GM08714 (cell line): ENCODE data around the gene ASH1L.
A peak's percentile ranks its signal among the peaks of the same experiment; 100 is the strongest.

Experiments
- H3K4me3 ChIP-seq: fragments of 200-500 bp; sonication (Bioruptor generic); 2 replicates; pipeline ENCODE4 v1.5.1; 2014; ENCODE audit warnings: mild to moderate bottlenecking, low read length, inconsistent platforms
- ZNF274 ChIP-seq: IDR thresholded peaks from 2 replicates; pipeline ENCODE4 v1.6.1; 2012; ENCODE audit warnings: mild to moderate bottlenecking, low read depth, low read length

The ASH1L gene

DNA sequence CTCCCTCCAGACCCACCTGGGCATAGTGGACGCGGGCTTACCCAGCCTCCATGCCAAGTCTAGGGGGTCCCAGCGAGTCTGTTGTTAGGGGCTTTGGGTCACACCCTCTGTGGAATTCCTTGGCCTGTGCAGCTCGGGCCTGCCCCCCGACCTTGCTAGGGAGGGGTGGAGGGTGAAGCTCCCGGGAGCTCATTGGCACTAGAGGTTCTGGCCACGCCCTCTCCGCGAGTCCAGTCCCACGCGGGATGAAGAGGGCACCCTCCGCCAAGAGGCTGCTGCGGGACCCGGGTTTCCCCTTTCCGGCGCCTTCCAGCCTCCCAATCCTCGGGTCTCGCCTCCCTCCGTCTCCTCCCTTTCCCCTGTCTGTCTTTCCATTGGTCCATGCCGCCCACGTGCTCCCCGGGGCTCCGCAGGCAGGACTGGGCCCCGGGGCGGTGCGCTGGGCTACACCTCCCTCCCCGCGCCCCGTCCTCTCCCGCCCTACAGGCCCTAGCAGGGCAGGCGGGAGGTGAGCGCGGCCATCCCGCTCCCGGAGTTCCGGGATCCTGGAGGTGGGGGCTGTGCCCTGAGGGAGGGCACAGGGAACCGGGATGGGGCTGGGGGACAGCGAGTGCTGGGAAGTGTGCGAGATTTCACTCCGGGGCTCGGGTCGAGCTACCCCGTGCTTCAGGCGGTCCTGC, 238.4 kb downstream of the ASH1L start:
- peak overlapping the region; percentile 77 for H3K4me3 ChIP-seq
- TF ChIP-seq ZNF274 = no peak

DNA sequence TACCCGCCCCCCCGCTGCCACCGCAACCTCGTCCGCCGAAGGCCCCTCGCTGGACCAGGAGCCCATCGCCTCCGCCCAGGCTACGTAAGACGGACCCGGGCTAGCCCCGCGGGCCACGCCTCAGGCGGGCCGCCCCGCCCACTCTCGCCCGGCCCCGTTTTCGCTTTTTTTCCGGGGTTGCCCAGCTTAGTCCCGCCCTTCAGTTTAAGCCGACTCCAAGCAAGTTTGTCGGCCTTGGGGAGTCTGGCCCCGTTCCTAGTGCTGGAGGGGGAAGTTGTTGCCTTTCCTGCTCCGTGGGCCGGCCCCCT, 238.9 kb downstream of the ASH1L start:
- H3K4me3 ChIP-seq = peak overlapping the region; percentile 77
- no peak for TF ChIP-seq ZNF274

DNA sequence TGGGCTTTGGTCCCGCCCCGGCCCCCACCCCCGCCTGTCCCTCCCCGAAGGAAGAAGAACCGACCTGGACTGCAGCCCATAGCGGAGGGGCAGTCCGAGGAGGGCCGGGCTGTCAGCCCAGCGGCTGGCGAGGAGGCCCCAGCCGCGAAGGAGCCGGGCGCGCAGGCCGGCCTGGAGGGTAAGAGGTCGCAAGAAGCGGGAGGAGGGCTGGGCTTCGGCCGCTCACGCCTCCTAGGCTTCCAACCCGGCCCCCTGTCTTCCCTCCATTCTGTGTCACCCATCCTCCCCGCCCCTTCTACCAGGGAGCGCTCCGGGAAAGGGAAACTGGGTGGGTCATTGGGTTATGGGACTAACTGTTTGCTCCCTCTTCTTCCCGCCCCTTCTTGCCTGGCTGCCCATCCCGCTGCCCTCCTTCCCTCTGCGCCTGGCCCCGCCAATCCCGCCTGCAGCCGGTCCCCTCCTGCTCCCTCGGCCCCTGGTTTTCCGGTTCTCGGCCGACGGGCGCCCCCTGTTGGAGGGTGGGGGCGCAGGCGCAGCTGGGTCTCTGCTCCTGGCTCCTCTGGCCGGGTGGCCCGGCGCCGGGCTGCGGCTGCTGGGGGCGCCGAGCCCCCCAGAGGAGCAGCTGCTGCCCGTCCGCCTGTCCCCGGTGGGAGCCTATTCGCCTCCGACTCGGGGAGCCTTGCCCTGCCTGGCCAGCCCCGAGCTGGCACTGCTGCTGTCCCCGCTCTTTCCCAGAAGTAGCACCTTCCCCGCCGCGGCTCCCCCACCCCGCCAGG, 239.5 kb downstream of the ASH1L start:
- TF ChIP-seq ZNF274 = no peak
- peak overlapping the region; percentile 77 for H3K4me3 ChIP-seq

DNA sequence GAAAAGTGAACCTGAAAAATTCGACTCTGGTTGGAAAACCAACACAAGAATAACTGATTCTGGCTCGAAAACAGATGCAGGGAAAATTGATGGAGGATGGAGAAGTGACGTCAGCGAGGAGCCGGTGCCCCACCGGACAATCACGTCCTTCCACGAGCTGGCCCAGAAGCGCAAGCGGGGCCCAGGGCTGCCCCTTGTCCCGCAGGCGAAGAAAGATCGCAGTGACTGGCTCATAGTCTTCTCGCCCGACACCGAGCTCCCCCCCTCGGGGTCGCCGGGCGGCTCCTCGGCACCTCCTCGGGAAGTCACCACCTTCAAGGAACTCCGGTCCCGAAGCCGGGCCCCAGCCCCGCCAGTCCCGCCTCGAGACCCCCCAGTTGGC, 240.0 kb downstream of the ASH1L start:
- no peak for TF ChIP-seq ZNF274
- peak overlapping the region; percentile 40; the same call in 1 of the 2 replicates for H3K4me3 ChIP-seq

DNA sequence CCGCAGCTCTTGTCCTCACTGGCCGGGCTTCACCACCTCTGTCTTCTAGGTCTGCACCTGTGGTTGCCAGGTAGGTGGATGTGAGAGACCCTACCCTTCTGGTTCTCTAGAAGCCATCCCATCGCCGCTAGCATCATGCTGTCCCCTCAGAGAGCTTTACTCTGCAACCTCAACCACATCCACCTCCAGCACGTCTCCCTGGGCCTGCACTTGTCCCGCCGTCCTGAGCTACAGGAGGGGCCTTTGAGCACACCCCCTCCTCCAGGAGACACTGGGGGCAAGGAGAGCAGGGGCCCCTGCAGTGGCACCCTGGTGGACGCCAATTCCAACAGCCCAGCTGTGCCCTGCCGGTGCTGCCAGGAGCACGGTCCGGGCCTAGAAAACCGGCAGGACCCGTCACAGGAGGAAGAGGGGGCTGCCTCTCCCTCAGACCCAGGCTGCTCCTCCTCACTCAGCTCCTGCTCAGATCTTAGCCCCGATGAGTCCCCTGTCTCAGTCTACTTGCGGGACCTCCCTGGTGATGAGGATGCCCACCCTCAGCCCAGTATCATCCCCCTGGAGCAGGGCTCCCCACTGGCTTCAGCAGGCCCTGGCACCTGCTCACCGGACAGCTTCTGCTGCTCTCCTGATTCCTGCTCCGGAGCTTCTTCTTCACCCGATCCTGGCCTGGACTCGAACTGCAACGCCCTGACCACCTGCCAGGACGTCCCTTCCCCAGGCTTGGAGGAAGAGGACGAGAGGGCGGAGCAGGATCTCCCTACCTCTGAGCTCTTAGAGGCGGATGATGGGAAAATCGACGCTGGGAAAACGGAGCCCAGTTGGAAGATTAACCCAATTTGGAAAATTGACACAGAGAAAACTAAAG, 240.7 kb downstream of the ASH1L start:
- no peak for TF ChIP-seq ZNF274
- no peak overlapping the region; the same call in 1 of the 2 replicates for H3K4me3 ChIP-seq

DNA sequence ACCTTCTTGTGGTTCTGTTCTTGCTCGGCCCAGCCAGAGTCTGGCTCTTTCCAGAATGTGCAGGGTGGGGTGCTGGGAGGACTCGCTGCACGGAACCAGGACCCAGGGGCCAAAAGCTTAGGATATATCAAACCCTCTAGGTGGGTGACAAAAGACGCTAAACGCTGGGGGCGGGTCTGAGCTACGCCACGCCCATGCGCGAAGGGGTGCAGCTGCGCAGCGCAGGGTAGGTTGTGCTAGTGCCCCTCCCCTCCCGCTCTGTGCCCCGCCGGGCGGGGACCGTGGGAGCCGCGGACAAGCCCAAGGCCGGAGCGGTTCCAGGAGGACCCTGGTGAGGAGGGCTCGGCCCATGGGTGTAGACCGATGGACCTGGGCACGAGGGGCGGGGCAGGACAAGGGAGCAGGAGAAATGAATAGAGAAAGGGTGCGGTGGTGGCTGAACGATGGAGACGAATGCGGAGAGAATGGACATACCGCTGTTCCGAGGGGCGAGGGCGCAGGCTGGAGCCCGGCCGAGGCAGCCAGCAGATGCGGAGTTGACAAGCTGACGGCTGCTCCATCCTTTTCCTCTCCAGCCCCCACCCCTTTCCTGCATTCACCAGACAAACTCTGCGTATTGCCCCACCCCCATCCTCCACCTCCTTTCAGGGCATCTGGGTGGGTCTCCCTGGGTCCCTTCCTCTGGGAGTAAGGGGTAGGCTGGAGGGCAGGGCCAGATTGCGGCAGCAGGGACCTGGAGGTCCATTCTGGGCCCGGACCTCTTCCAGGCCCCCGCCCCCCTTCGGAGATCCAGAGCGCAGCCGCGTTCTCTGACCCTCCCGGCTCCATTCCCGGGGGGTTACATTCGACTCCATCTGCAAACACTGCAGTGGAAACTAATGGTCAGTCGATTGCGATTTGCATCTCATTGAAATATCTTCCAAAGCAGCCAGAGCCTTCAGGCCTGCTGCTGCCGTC, 241.7 kb downstream of the ASH1L start, which contains the start of gene RUSC1:
RUSC1 (plus strand) TSS at position 234 of the 957 bp plus-strand sequence. CDS start 880 bp downstream, outside the sequence.
- TF ChIP-seq ZNF274 = no peak
- no peak within 1 kb of the TSS; the same call in 1 of the 2 replicates for H3K4me3 ChIP-seq

DNA sequence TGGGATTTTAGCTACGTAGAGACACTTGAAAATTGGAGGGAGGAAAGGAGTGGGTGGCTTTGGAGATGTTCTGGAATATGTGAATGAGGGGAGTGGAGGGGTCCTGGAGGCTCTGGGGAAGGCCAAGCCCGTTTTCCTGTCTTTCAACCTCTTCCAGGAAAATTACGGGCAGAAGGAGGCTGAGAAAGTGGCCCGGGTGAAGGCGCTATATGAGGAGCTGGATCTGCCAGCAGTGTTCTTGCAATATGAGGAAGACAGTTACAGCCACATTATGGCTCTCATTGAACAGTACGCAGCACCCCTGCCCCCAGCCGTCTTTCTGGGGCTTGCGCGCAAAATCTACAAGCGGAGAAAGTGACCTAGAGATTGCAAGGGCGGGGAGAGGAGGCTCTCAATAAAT, 242.4 kb downstream of the ASH1L start:
- no peak overlapping the region for H3K4me3 ChIP-seq
- TF ChIP-seq ZNF274 = no peak

DNA sequence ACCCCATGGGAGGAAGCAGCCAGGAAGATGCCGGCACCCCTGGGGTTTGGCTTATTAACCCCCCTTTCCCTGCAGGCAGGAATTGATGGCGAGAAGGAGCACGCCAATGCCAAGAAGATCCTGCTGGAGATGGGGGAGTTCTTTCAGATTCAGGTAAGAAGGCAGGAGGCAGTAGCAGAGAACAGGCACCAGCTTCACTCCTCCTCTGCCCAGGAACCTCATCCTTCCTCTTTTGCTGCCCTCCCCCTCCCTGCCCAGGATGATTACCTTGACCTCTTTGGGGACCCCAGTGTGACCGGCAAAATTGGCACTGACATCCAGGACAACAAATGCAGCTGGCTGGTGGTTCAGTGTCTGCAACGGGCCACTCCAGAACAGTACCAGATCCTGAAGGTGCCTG, 243.1 kb downstream of the ASH1L start:
- no peak overlapping the region for H3K4me3 ChIP-seq
- no peak for TF ChIP-seq ZNF274

DNA sequence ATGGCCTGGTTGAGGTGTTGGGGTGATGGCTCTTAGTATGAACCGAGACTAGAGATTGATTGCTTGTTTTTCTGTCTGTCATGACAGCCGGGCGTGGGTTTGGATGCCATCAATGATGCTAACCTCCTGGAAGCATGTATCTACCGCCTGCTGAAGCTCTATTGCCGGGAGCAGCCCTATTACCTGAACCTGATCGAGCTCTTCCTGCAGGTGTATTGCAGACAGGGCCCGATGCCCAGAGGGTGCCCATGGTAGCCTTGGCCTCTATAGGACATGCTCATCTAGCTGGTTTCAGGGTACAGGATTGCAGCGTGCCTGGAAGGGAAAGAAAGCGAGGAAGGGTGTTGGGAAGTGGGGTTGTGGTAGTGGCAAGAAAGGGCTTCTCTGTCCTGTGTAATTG, 244.5 kb downstream of the ASH1L start:
- H3K4me3 ChIP-seq = no peak overlapping the region
- no peak for TF ChIP-seq ZNF274

DNA sequence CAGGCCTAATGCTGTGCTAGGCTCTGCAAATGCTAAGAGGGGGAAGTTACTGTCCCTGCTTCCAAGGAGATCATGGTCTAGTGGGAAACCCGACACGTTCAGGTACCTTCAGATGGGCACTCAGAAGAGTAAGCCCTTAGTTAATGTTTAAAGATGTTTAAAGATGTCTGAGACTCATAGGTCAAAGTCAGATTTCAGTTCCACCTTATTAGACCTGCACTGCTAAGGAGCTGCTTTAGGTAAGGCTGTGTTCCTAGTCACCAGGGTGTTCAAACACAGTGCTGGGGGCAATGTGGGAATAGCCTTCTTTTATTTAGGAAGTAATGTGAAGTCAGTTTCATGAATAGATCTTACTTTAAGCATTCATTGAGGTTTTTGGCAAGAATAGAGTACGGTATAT, 245.7 kb downstream of the ASH1L start:
- no peak for TF ChIP-seq ZNF274
- no peak overlapping the region for H3K4me3 ChIP-seq

DNA sequence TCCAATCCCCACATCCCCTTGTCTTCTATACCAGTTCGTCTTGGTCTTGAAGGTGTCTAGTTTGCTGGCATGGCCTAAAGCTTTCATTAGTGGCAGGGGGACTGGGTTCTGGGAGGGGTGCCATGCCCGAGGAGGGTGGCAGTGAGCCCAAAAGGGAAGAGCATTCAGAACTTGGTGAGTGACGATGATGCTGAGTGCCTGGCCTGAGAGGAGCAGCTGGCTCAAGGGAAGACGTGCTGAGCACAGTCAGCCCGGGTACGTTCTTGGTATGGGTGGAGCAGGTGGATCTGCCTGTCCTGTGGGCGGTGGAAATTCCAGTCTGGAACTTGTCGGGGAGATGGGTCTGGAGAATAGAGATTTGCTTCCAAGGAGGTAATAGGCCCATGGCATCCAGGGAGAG, 249.3 kb downstream of the ASH1L start:
- no peak for TF ChIP-seq ZNF274
- no peak overlapping the region for H3K4me3 ChIP-seq

DNA sequence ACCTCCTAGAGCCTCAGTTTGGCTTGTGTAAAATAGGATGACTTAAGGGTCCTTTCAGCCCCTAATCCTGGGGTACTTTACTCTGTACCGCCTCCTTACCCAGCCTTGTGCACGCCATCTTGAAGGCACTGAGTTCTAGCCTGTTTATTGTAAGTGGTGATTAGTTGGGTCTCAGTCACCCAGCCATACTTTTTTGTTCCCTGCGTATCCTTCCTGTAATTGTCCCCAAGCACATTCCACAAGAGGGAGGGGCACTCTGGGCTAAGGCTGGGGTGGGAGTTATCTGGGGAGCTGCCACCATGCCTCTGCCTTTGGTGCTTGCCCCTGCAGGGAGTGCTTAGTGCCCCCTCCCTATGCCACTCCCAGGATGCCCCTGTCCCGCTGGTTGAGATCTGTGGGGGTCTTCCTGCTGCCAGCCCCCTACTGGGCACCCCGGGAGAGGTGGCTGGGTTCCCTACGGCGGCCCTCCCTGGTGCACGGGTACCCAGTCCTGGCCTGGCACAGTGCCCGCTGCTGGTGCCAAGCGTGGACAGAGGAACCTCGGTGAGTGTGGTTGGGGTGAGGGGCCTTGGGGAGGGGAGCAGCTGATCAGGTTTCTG, 253.1 kb downstream of the ASH1L start:
- TF ChIP-seq ZNF274 = no peak
- H3K4me3 ChIP-seq = peak overlapping the region; percentile 93

DNA sequence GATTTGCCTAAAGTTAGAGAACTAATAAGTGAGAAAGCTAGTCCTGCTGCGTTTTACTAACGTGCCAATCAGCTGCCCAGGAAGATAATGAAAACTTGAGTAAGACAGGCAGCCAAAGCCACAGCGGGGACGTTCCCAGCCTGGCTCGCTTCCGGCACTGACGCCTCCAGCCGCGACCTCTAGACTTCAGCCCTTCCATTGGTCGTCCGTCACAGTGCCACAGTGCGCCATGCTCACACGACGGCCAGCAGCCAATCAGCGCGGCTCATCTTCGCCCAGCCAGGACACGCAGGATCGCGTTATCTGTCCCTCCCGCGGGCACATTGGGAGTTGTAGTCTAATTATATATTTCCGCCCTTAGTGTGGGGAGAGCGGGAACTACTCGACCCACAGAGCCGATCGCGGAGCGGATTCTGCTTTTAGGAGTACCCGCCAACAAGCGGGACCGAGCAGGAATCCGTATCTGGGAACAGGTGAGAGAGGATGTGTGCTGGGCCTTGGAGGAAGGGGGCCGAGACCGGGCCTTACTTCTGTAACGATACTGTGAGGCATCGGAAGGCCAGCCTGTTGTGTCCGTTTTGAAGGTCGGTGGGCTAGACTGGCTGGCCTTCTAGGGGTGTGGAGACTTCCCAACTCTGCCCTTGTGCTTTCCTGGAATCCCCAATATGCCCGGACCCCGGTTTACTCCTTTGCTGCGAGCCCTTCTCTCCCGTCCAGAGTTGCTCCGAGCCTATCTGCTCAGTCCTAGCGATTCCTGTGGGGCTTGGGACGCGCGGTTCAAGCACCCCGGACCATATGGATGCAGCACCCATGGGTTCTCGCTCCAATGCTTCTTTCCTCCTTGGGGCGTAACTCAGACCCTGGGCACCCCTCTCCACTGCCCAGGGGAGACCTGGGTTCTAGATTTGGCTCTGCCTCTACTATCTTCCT, 253.8 kb downstream of the ASH1L start, which contains the start of gene FDPS:
FDPS (plus strand) TSS at position 374 of the 930 bp plus-strand sequence. CDS start 924 bp downstream, outside the sequence.
- H3K4me3 ChIP-seq = peak within 1 kb of the TSS; percentile 93
- TF ChIP-seq ZNF274 = no peak
